ENCODE data around the gene CHRFAM7A.
"Not testable (repeated sequence)": the region's sequence is repeated elsewhere in the genome, so short reads cannot be mapped to it uniquely, and the experiment has no call there.

Gene CHRFAM7A

GRCh38 chr15:30315704-30316103, 77.6 kb downstream of the CHRFAM7A start:
- DNase-seq = not testable (repeated sequence)

DNA sequence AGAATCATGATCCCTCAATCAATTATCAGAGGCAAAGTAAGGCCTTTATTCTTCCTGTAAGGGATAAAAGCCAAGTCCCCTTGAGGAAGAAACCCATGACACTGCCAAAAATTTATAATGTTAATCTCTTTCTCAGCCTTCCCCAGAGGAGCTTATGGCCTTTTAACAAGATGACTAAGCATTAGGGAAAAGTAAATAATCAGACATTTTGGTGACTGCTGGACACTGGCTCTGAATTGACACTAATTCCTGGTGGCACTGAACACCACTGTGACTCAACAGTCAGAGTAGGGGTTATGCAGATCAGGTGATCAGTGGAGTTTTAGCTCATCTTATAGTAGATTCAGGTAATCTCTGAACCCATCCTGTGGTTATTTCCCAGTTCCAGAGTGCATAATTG, 82.8 kb downstream of the CHRFAM7A start:
- DNase-seq = not testable (repeated sequence)

Measured in CD4-positive, alpha-beta T cell treated with Interleukin-4 for 4 hours (primary cell).